ENCODE results near the gene FBXO11. TPM values are rescaled to one million over a fixed set of nuclear protein-coding genes. Genes with fewer than 3 reads are reported as not detected.
A peak's percentile ranks its signal among the peaks of the same experiment; 100 is the strongest.

FBXO11 gene
- total RNA-seq, 2 donors from 2014 or later, result 50.3 to 59.7 TPM

DNA sequence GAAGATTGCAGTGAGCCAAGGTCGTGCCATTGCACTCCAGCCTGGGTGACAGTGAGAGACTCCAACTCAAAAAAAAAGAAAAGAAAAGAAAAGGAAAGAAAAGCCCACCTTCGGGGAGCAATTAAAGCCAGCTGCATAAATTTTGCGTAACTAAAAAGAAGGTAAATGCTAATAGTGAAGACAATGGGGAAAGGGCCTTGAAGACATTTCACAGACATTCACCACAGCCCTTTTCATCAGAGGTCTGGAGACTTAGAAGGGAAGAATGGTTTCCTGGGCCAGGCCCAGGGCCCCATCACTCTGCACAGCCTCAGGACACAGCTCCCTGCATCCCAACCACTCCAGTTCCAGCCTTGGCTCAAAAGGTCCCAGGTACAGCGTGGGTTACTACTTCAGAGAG lies 158.4 kb downstream of the FBXO11 start:
- no peak overlapping the region for H3K4me3 Mint-ChIP-seq
- DNase-seq (no peak), ATAC-seq (replicated peaks in 1 of 2) (no peak)
- H3K4me1 Mint-ChIP-seq (ENCODE audit: low read depth), result peaks cover 11% of the 10 kb centered on the region
- peaks cover 0 to 8% of the 10 kb centered on the region in 2 donors for H3K9me3 Mint-ChIP-seq
- no peak overlapping the region for H3K27ac Mint-ChIP-seq
- peaks cover 1 to 12% of the 10 kb centered on the region in 2 donors for H3K36me3 Mint-ChIP-seq (ENCODE audit: insufficient read depth in 2 of 2)
- peaks cover 10% of the 10 kb centered on the region for H3K27me3 Mint-ChIP-seq (ENCODE audit: low read depth)

GRCh38 chr2:47744074-47744473 lies 162.2 kb downstream of the FBXO11 start:
- peaks cover 1 to 12% of the 10 kb centered on the region in 2 donors for H3K36me3 Mint-ChIP-seq (ENCODE audit: insufficient read depth in 2 of 2)
- peak overlapping the region; percentile 1 for H3K27ac Mint-ChIP-seq
- H3K4me1 Mint-ChIP-seq (ENCODE audit: low read depth), result peaks cover 13% of the 10 kb centered on the region
- H3K9me3 Mint-ChIP-seq, result peaks cover 0 to 8% of the 10 kb centered on the region in 2 donors
- H3K27me3 Mint-ChIP-seq (ENCODE audit: low read depth), result peaks cover 16% of the 10 kb centered on the region
- DNase-seq, result peak in 1 of 2 donors; percentile 1
- no peak for ATAC-seq (replicated peaks in 1 of 2)
- H3K4me3 Mint-ChIP-seq, result no peak overlapping the region

DNA sequence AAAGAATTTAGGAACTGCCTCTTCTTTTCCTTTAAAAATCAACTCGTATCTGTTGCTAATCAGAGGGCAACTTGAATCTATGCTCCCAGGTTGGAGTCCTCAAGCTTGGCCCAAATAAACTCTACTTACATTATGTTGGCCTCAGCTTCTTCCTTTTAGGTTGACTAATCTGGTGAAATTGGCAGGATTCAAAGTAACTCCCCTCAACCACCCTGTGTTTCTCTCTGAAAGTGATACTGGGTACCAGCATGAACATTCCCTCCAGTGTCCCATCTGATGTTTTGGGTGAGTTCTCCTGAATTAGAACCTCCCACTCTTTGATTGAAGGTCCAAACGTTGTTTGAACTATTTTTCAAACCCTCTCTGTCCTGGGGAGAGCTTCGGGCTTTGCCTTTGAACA lies 164.7 kb downstream of the FBXO11 start:
- Mint-ChIP-seq H3K27ac (no peak overlapping the region), H3K27me3 (ENCODE audit: low read depth) (peaks cover 16% of the 10 kb centered on the region), H3K9me3 (peaks cover 0 to under 1% of the 10 kb centered on the region in 2 donors), H3K4me1 (ENCODE audit: low read depth) (peaks cover 13% of the 10 kb centered on the region), H3K36me3 (ENCODE audit: insufficient read depth in 2 of 2) (peaks cover 0 to 2% of the 10 kb centered on the region in 2 donors), H3K4me3 (no peak overlapping the region)
- DNase-seq (no peak), ATAC-seq (replicated peaks in 1 of 2) (no peak)

- Mint-ChIP-seq H3K9me3 (no peaks in the 10 kb centered on the region), H3K36me3 (ENCODE audit: insufficient read depth in 2 of 2) (no peaks in the 10 kb centered on the region), H3K27me3 (ENCODE audit: low read depth) (peaks cover 16% of the 10 kb centered on the region), H3K4me3 (no peak overlapping the region), H3K4me1 (ENCODE audit: low read depth) (peaks cover 13% of the 10 kb centered on the region), H3K27ac (no peak overlapping the region)
- DNase-seq, result no peak
- no peak for ATAC-seq (replicated peaks in 1 of 2)
Measured at GRCh38 chr2:47741101-47741500, 165.2 kb downstream of the FBXO11 start.

Other genes with a start within 250 kb of the FBXO11 start
- 100 to 1,000 TPM; 109 to 140 TPM for gene MSH6, start 123.4 kb downstream of the FBXO11 start, total RNA-seq